Mesendoderm (in vitro differentiated cells): Measurements from ENCODE around the gene ST6GAL1.

Experiments
- DNase-seq: peaks from one replicate; pipeline ENCODE4 v3.0.0; 2013
- H2AK5ac ChIP-seq: 2 replicates; pipeline ENCODE4 v1.6.1; 2013; ENCODE audit warnings: low read length, inconsistent platforms
- H2BK120ac ChIP-seq: 2 replicates; pipeline ENCODE4 v1.6.1; 2013; ENCODE audit warnings: low read depth, mild to moderate bottlenecking, low read length, moderate library complexity, mixed read lengths
- H2BK15ac ChIP-seq: replicated peaks from 2 replicates; pipeline ENCODE4 v1.6.1; 2013; ENCODE audit warnings: low read depth, mild to moderate bottlenecking, moderate library complexity
- H2BK5ac ChIP-seq: 2 replicates; pipeline ENCODE4 v1.6.1; 2013; ENCODE audit warnings: low read length, inconsistent platforms
- H3K18ac ChIP-seq: 2 replicates; pipeline ENCODE4 v1.6.1; 2013; ENCODE audit warnings: mild to moderate bottlenecking, low read length, mixed read lengths
- H3K23ac ChIP-seq: one replicate; pipeline ENCODE4 v1.6.1; 2013; ENCODE audit warnings: low read length
- H3K27ac ChIP-seq: 2 replicates; pipeline ENCODE4 v1.5.1; 2013; ENCODE audit warnings: low read depth, mild to moderate bottlenecking, inconsistent platforms, low read length, moderate library complexity
- H3K27me3 ChIP-seq: 2 replicates; pipeline ENCODE4 v1.6.1; 2013; ENCODE audit warnings: low read length, control low read depth, mild to moderate bottlenecking, inconsistent platforms; ENCODE audit not compliant: insufficient read depth, poor library complexity
- H3K36me3 ChIP-seq: 2 replicates; pipeline ENCODE4 v1.6.1; 2013; ENCODE audit warnings: low read length, inconsistent platforms; ENCODE audit not compliant: control insufficient read depth, insufficient read depth
- H3K4ac ChIP-seq: one replicate; pipeline ENCODE4 v1.6.1; 2013; ENCODE audit warnings: low read depth, mild to moderate bottlenecking, low read length, moderate library complexity
- H3K4me1 ChIP-seq: 2 replicates; pipeline ENCODE4 v1.6.1; 2013; ENCODE audit warnings: low read depth, low read length, inconsistent platforms; ENCODE audit not compliant: control insufficient read depth
- H3K4me2 ChIP-seq: 2 replicates; pipeline ENCODE4 v1.6.1; 2013; ENCODE audit warnings: low read length
- H3K4me3 ChIP-seq: 2 replicates; pipeline ENCODE4 v1.5.1; 2013; ENCODE audit warnings: mild to moderate bottlenecking, low read length
- H3K56ac ChIP-seq: one replicate; pipeline ENCODE4 v1.6.1; 2013; ENCODE audit warnings: low read length
- H3K79me1 ChIP-seq: 2 replicates; pipeline ENCODE4 v1.6.1; 2013; ENCODE audit warnings: low read length, inconsistent platforms
- H3K79me2 ChIP-seq: 2 replicates; pipeline ENCODE4 v1.6.1; 2013; ENCODE audit warnings: mild to moderate bottlenecking, low read length; ENCODE audit not compliant: control insufficient read depth, insufficient read depth
- H3K9ac ChIP-seq: 2 replicates; pipeline ENCODE4 v1.6.1; 2013; ENCODE audit warnings: low read length, inconsistent platforms
- H4K5ac ChIP-seq: one replicate; pipeline ENCODE4 v1.6.1; 2013; ENCODE audit warnings: low read length
- H4K8ac ChIP-seq: one replicate; pipeline ENCODE4 v1.6.1; 2013; ENCODE audit warnings: low read depth, mild to moderate bottlenecking, control low read depth, low read length, moderate library complexity
- WGBS: extraction: QIAGEN DNeasy Blood & Tissue Kit; methylation state at CpG from one replicate; pipeline ENCODE4 v1.1.7; 2013; ENCODE audit warnings: low lambda C conversion rate, missing lambda C conversion rate; ENCODE audit not compliant: insufficient coverage; ENCODE audit errors: extremely low coverage; 5-methylcytosine and 5-hydroxymethylcytosine counted together

The ST6GAL1 gene

DNA sequence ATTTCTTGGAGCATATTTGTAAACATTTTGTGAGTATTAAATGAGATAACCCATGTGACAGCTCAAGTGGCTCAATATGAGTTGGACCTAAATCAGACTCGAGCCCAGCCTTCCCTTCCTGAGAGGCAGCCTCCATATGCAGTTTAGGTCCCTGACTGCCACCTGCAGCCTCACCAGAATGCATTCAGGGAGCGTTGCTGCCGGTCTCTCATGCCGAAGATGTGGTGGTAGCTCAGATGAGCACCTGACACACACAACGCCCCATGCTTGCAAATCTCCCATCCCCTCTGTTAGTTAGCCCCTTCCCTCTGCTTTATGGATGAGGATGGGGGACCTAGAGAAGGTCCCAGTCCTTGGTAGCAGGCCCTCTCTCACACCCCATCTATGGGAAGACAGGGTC is 9.2 kb downstream of the ST6GAL1 start:
- no peak overlapping the region for H2BK15ac ChIP-seq
- no peak overlapping the region for H4K5ac ChIP-seq
- no peaks in the 10 kb centered on the region for H3K27me3 ChIP-seq
- H4K8ac ChIP-seq: no peak overlapping the region
- no peak overlapping the region for H2BK5ac ChIP-seq
- no peak overlapping the region for H3K23ac ChIP-seq
- no peak overlapping the region for H3K4me2 ChIP-seq
- no peaks in the 10 kb centered on the region for H3K36me3 ChIP-seq
- H3K79me1 ChIP-seq: peaks cover 23% of the 10 kb centered on the region
- H2BK120ac ChIP-seq: no peak overlapping the region
- H3K4me1 ChIP-seq: peaks cover 10% of the 10 kb centered on the region
- H3K9ac ChIP-seq: no peak overlapping the region
- H3K4me3 ChIP-seq: no peak overlapping the region
- peak; percentile 28 for DNase-seq
- no peak overlapping the region for H2AK5ac ChIP-seq
- no peak overlapping the region for H3K56ac ChIP-seq
- H3K4ac ChIP-seq: no peak overlapping the region
- H3K27ac ChIP-seq: no peak overlapping the region
- no peak overlapping the region for H3K18ac ChIP-seq
- peaks cover 44% of the 10 kb centered on the region for H3K79me2 ChIP-seq
- no CpG with 5 or more reads among the region's 5 CpGs for WGBS

DNA sequence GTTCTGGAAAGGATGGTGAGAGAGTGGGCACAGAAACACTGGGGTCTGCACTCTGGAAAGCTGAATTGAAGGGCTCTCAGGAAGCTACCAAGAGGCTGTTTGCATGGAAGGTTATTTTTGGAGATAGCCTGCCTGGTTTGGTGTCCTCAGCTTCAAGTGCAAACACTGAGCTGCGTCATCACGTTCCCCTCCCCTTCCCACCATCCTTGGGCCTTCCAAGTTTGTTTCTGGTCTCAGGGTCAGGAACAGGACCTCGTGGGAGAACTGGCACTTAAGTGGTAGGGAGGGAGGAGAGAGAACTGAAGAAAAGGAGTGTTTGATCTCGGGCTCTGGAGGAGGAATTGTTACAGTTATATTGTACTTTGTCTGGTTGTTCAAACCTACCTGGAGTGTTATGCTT is 10.6 kb downstream of the ST6GAL1 start:
- Histone ChIP-seq H3K23ac (no peak overlapping the region), H2BK15ac (no peak overlapping the region), H3K27ac (no peak overlapping the region), H3K79me2 (peaks cover 32% of the 10 kb centered on the region), H2BK120ac (no peak overlapping the region), H3K4me3 (no peak overlapping the region), H3K4me2 (no peak overlapping the region), H3K4ac (no peak overlapping the region), H3K56ac (peak overlapping the region; percentile 2), H3K36me3 (no peaks in the 10 kb centered on the region), H3K27me3 (no peaks in the 10 kb centered on the region), H4K5ac (no peak overlapping the region), H3K18ac (peak overlapping the region; percentile 15), H4K8ac (no peak overlapping the region), H3K9ac (peak overlapping the region; percentile 20), H2BK5ac (no peak overlapping the region), H3K79me1 (peaks cover 14% of the 10 kb centered on the region), H3K4me1 (peaks cover 14% of the 10 kb centered on the region), H2AK5ac (no peak overlapping the region)
- peak; percentile 23 for DNase-seq
- no CpG with 5 or more reads among the region's 4 CpGs for WGBS

DNA sequence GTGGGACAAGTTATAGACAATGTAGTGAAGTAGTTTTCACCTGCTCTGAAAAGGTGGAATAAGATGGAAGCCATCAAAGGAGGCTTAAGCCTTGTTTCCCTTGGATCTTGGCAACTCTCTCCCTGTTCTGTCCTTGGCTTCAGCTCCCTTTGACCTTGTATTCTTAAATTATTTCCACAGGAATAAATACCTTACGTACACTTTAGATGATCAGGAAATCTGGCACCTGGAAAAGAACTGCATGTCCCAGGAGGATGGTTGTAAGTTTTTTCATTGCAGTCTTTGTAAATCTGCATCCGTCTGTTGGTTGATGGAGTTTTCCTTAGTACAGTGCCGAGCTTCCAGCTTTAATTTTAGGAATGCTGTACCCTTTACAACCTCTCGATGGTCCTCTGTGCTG is 11.8 kb downstream of the ST6GAL1 start:
- Histone ChIP-seq H3K79me1 (peaks cover 21% of the 10 kb centered on the region), H4K8ac (no peak overlapping the region), H2AK5ac (no peak overlapping the region), H3K27me3 (no peaks in the 10 kb centered on the region), H3K9ac (no peak overlapping the region), H3K79me2 (peaks cover 35% of the 10 kb centered on the region), H2BK120ac (no peak overlapping the region), H3K4ac (no peak overlapping the region), H3K27ac (no peak overlapping the region), H3K23ac (no peak overlapping the region), H2BK15ac (no peak overlapping the region), H3K18ac (peak overlapping the region; percentile 11), H4K5ac (no peak overlapping the region), H3K4me2 (no peak overlapping the region), H3K36me3 (no peaks in the 10 kb centered on the region), H3K4me3 (no peak overlapping the region), H3K4me1 (peaks cover 16% of the 10 kb centered on the region), H3K56ac (no peak overlapping the region), H2BK5ac (no peak overlapping the region)
- no CpG with 5 or more reads among the region's 4 CpGs for WGBS
- no peak for DNase-seq

DNA sequence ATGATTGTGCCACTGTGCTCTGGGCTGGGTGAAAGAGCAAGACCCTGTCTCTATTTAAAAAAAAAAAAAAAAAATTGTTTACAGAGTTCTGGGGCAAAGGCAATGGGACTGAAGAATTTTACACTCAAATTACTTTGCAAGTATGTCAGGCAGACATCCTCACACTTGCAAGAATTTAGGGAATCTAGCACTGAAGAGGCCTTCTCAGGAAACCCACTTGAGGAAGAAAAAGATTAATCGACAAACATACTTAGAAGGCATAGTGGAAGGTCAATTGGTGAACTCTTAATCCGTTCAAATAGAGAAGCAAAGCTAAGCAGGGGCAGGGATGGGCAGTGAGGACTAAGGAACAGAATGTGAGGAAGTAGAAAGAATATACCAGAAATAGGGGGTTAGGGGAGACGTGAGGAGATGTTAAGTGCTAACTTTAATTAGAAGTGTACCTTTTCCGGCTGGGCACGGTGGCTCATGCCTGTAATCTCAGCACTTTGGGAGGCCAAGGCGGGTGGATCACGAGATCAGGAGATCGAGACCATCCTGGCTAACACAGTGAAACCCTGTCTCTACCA is 15.0 kb downstream of the ST6GAL1 start:
- WGBS: no CpG with 5 or more reads among the region's 8 CpGs

DNA sequence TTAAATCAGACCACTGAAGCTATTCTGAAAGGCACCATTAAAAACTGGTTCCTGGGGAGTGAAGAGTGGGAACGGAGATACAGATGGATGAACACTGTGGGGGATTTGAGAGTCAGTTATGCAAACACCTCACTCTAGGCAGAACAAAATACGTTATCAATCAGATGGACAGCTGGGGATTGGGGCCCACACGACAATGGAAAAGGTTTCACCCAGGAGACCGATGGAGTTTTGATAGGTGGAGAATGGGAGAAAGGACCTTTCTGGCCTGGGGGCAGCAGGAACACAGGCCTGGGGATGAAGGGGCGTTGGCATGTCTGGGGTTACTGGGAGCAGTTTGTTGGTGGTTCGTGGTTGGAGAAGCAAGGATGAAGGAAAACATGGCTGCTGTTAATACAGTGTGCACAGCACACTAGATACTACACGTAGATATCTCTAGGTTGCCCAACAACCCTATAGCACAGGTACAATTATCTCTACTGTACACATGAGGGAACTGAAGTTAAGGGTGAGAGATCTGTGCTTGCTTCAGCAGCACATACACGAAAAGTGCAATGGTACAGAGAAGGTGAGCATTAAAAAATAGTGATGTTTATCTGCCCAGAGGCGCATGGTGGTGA is 16.5 kb downstream of the ST6GAL1 start:
- Histone ChIP-seq H3K4ac (no peak overlapping the region), H3K27ac (no peak overlapping the region), H3K4me1 (peaks cover 8% of the 10 kb centered on the region), H3K9ac (no peak overlapping the region), H3K18ac (peak overlapping the region; percentile 3), H2BK15ac (no peak overlapping the region), H3K79me1 (peaks cover 32% of the 10 kb centered on the region), H2BK5ac (no peak overlapping the region), H2BK120ac (no peak overlapping the region), H3K79me2 (peaks cover 40% of the 10 kb centered on the region), H4K5ac (no peak overlapping the region), H3K23ac (peak overlapping the region; percentile 57), H3K56ac (no peak overlapping the region), H3K36me3 (no peaks in the 10 kb centered on the region), H3K27me3 (no peaks in the 10 kb centered on the region), H4K8ac (no peak overlapping the region), H3K4me2 (no peak overlapping the region), H2AK5ac (no peak overlapping the region), H3K4me3 (no peak overlapping the region)
- WGBS: no CpG with 5 or more reads among the region's 9 CpGs
- no peak for DNase-seq

More for the DNA sequence above, 15.0 kb downstream of the ST6GAL1 start:
- Histone ChIP-seq H3K23ac (no peak overlapping the region), H3K36me3 (no peaks in the 10 kb centered on the region), H3K4me1 (peaks cover 16% of the 10 kb centered on the region), H3K18ac (no peak overlapping the region), H3K4ac (no peak overlapping the region), H2BK120ac (no peak overlapping the region), H3K79me1 (peaks cover 32% of the 10 kb centered on the region), H3K4me2 (no peak overlapping the region), H3K56ac (peak overlapping the region; percentile 65), H3K4me3 (no peak overlapping the region), H2BK15ac (no peak overlapping the region), H3K27me3 (no peaks in the 10 kb centered on the region), H4K5ac (no peak overlapping the region), H2AK5ac (no peak overlapping the region), H3K9ac (no peak overlapping the region), H2BK5ac (no peak overlapping the region), H3K27ac (peak overlapping the region; percentile 57), H4K8ac (no peak overlapping the region), H3K79me2 (peaks cover 34% of the 10 kb centered on the region)
- DNase-seq: peak; percentile 93
